Fibroblast of pulmonary artery (primary cell): Measurements from ENCODE around the gene ABCA12.
A peak's percentile ranks its signal among the peaks of the same experiment; 100 is the strongest.

Experiments used
- DNase-seq: peaks from one replicate; pipeline ENCODE4 v3.0.0-alpha.2; 2010; ENCODE audit warnings: low read depth
- H3K4me3 ChIP-seq: replicated peaks from 2 replicates; pipeline ENCODE4 v1.5.1; 2011; ENCODE audit warnings: low read depth, mild to moderate bottlenecking, control low read depth, low read length, moderate library complexity
- TF ChIP-seq, protein P1 (sequence below): IDR thresholded peaks from 2 replicates; pipeline ENCODE4 v1.5.1; 2011; ENCODE audit warnings: mild to moderate bottlenecking, control low read depth, low read length, inconsistent platforms; ENCODE audit errors: missing control alignments

The ABCA12 gene

DNA sequence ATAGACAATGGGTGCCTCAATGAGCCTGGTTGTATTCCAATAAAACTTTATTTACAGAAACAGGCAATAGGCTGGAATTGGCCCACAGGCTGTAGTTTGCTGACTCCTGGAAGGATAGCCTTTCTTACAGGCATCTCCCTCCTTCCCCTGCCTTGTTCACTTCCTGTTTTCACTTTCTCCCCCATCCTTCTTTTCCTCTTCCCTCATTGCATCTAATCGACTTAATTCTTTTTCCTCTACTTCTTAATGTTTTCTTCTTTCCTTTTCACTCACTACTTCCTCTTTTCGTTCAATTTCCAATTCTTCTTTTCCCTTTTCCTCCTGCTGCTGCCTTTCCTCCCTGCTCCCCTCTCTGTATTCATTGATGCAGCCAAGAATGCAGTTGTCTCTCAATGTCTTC, 70.0 kb downstream of the ABCA12 start:
- TF ChIP-seq, protein P1, sequence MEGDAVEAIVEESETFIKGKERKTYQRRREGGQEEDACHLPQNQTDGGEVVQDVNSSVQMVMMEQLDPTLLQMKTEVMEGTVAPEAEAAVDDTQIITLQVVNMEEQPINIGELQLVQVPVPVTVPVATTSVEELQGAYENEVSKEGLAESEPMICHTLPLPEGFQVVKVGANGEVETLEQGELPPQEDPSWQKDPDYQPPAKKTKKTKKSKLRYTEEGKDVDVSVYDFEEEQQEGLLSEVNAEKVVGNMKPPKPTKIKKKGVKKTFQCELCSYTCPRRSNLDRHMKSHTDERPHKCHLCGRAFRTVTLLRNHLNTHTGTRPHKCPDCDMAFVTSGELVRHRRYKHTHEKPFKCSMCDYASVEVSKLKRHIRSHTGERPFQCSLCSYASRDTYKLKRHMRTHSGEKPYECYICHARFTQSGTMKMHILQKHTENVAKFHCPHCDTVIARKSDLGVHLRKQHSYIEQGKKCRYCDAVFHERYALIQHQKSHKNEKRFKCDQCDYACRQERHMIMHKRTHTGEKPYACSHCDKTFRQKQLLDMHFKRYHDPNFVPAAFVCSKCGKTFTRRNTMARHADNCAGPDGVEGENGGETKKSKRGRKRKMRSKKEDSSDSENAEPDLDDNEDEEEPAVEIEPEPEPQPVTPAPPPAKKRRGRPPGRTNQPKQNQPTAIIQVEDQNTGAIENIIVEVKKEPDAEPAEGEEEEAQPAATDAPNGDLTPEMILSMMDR: no peak
- DNase-seq: no peak
- H3K4me3 ChIP-seq: no peak overlapping the region

DNA sequence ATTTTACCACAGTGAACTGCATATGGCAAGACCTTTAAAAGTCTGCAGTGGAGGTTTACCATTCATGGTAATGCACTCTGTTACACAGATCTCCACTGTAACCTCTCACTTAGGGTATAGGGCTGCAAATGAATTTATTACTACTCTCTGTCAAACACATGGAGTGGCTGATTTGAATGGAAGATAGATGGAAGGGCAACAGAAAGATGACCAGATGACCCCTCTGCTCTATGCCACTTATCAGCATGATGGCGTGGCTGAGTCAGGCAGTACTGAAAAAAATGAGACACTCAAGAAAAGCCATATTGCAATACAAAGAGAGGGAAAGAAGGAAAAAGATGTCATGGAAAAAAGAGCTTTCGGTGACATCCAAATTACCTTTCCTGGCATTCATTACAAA, 72.3 kb downstream of the ABCA12 start:
- TF ChIP-seq, protein P1: no peak
- no peak overlapping the region for H3K4me3 ChIP-seq
- no peak for DNase-seq

DNA sequence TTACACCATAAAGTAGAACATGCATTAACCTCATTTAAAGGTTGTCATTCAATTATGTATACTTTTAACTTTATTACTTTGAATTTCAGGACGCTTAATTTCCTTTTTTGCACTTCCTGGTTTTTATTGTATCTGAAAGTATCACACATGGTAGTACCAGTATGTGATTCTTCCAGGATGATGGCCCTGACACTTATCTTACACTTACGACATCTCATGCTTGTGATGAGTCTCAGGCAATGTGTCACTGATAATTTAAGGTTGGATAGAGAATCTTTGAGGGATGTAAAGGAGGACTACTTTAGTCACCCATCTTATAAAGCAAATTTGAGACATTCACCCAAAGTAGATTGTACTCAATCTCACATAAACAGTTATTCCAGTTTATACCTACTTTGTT, 74.9 kb downstream of the ABCA12 start:
- no peak overlapping the region for H3K4me3 ChIP-seq
- TF ChIP-seq, protein P1: no peak
- no peak for DNase-seq

DNA sequence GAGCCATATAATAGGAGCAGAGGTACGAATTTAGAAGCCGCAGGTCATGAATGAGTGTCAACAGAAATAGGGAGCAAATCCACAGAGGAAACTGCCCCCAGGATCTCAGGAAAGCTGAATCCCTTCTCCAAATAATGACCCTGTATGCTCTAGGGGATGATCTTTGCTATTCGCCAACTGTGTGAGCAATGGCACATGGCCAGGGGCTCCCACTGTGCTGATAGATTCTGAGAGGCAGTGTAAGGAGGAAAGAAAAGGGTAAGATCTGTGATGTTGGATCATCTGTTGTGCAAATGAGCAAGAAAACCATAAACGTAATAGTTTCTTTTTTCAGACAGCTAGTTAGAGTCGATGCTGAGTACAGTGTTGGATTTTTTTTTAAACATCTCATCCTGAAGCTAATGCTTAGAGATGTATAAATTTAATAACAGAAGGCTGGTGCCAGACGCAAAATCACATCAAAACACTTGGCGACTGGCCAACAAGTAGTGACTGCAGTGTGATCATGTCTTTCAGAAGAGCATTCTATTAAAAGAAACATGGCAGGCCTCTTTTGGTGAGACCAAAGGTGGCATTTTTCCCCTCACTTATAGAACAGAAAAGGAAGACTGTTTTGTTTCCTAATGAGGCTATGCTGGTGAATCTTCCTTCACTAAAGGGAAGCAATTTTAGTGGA, 77.4 kb downstream of the ABCA12 start:
- no peak overlapping the region for H3K4me3 ChIP-seq
- no peak for DNase-seq
- TF ChIP-seq, protein P1: no peak

DNA sequence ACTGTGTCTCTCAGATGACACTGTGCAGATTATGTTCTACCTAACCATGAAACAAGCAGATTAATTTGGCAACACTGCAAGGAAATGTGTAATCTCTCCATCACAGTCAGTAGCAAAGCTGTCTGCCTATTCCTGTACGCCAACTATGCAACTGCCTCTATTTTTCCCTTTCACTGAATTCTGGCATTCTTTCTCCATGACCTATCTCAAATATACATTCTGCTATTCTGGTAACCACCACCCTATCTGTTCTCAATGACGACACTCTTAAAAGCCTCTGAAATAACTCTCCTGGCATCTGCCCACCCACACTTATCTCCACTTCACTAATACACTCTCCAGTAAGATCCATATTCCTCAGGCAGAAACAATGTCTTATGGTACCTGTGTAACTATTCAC, 78.7 kb downstream of the ABCA12 start:
- no peak overlapping the region for H3K4me3 ChIP-seq
- TF ChIP-seq, protein P1: no peak
- DNase-seq: peak; percentile 6

DNA sequence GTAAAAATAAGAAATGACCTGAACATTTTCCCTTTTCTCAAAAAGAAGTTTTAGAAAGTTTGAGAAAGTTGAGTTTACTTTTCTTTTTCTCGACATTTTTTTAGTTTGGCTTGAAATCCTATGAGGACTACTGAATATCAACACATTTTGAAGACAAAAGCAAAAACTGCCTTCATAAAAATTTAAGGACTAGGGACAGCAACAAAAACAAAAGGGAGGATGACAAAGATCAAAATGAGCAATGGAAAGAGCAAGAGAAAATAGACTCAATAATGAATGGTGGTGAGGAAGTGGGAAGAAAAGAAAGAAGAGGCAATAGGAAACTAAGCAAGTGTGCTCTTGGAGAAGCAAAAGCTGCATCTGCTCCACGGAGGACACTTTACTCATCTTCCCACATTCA, 82.5 kb downstream of the ABCA12 start:
- TF ChIP-seq, protein P1: no peak
- no peak overlapping the region for H3K4me3 ChIP-seq
- DNase-seq: no peak

DNA sequence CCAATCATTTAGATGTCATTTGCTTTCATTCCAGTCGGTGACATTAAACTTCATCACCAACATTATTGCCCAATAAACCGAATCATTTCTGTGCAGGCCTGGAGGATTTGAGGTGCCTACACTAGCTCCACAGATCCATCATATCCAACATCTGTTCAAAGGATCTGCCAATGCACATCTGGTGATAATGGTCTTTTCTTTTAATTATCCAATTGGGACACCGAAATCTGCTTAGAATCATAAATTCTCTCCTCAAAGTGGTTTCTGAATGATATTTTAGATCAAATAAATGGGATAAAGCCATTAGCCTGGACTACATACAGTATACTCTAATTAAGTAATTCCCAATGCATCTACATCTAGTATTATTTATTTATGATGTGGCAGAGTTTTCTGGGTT, 85.6 kb downstream of the ABCA12 start:
- TF ChIP-seq, protein P1: no peak
- H3K4me3 ChIP-seq: no peak overlapping the region
- no peak for DNase-seq
